ENCODE measurements around the gene COL5A3. TPM values are rescaled to one million over a fixed set of nuclear protein-coding genes. Genes with fewer than 3 reads are reported as not detected.

Gene COL5A3
- polyA plus RNA-seq, 2 of the 4 experiments (the other 2 are of a cell fraction), result 0.12 to 0.36 TPM

DNA sequence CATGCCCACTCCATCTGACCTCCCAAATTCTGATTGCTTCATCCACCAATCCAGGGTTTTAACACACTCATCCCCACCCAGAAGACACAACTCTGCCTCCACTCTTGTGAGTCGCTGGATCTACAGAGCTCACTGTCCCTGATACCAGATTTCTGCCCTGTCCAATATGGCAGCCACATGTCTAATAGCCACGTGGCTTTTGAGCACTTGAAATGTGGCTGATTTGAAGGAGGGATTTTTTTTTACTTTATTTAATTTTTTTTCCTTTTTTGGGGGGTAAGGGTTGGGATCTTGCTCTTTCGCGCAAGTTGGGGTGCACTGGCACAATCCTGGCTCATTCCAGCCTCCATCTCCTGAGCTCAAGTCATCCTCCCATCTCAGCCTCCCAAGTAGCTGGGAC lies 49.2 kb downstream of the COL5A3 start:
- H3K4me1 ChIP-seq, result no peaks in the 10 kb centered on the region
- ChIA-PET CTCF (interaction anchor here (1.2 to 1.6 kb wide), 3 partner anchors 8 to 66 kb away, joined by 4 read pairs; no protein-coding TSS in a partner anchor), POLR2A (no interaction called here)
- WGBS (ENCODE audit: missing lambda C conversion rate), result 45% methylated on average over 4 of the region's 4 CpGs
- ATAC-seq (no peak), DNase-seq (ENCODE audit: low read depth in 1 of 2, low spot score in 1 of 2) (no peak), FAIRE-seq (no peak)
- no peak for TF ChIP-seq HEYL (CRISPR knock-in tag; IDR thresholded peaks at IDR 0.05)
- TF ChIP-seq TP53 (CRISPR knock-in tag; IDR thresholded peaks at IDR 0.05), result no peak
- TF ChIP-seq CBX2 (IDR thresholded peaks at IDR 0.05; ENCODE audit: borderline replicate concordance, low read depth), result no peak
- TF ChIP-seq, protein P1, sequence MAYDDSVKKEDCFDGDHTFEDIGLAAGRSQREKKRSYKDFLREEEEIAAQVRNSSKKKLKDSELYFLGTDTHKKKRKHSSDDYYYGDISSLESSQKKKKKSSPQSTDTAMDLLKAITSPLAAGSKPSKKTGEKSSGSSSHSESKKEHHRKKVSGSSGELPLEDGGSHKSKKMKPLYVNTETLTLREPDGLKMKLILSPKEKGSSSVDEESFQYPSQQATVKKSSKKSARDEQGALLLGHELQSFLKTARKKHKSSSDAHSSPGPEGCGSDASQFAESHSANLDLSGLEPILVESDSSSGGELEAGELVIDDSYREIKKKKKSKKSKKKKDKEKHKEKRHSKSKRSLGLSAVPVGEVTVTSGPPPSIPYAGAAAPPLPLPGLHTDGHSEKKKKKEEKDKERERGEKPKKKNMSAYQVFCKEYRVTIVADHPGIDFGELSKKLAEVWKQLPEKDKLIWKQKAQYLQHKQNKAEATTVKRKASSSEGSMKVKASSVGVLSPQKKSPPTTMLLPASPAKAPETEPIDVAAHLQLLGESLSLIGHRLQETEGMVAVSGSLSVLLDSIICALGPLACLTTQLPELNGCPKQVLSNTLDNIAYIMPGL (CRISPR knock-in tag; IDR thresholded peaks at IDR 0.05; ENCODE audit: borderline replicate concordance), result no peak
- no peak for TF ChIP-seq ESRRA (IDR thresholded peaks at IDR 0.05; ENCODE audit: borderline replicate concordance, low read length)
- no peak for TF ChIP-seq RARB (CRISPR knock-in tag; IDR thresholded peaks at IDR 0.05)
- no peak overlapping the region for H3K4me3 ChIP-seq
- H3K27ac ChIP-seq, result no peak overlapping the region
- no peaks in the 10 kb centered on the region for H3K9me3 ChIP-seq
- H3K4me2 ChIP-seq, result no peak overlapping the region

DNA sequence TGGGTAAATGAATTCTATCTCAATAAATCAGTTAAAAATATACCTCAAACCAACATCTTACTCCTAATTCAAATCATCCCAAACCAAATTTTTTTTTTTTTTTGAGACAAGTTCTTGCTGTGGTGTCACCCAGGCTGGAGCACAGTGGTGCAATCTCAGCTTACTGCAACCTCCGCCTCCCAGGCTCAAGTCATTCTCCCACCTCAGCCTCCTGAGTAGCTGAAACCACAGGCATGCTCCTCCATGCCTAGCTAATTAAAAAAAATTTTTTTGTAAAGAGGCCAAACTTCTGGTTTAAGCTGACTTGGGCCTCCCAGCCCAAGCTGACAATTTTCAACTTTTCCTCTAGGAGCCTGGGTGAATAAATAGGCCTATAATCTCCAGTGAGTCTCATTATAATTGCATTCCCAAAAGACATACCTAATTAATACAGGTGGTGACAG lies 51.9 kb downstream of the COL5A3 start:
- no peak for TF ChIP-seq MAFK (IDR thresholded peaks at IDR 0.05; ENCODE audit: partially characterized antibody)
- TF ChIP-seq, protein P2, sequence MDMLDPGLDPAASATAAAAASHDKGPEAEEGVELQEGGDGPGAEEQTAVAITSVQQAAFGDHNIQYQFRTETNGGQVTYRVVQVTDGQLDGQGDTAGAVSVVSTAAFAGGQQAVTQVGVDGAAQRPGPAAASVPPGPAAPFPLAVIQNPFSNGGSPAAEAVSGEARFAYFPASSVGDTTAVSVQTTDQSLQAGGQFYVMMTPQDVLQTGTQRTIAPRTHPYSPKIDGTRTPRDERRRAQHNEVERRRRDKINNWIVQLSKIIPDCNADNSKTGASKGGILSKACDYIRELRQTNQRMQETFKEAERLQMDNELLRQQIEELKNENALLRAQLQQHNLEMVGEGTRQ (IDR thresholded peaks at IDR 0.05), result no peak
- TF ChIP-seq JUNB (IDR thresholded peaks at IDR 0.05), result no peak
- TF ChIP-seq, protein P3, sequence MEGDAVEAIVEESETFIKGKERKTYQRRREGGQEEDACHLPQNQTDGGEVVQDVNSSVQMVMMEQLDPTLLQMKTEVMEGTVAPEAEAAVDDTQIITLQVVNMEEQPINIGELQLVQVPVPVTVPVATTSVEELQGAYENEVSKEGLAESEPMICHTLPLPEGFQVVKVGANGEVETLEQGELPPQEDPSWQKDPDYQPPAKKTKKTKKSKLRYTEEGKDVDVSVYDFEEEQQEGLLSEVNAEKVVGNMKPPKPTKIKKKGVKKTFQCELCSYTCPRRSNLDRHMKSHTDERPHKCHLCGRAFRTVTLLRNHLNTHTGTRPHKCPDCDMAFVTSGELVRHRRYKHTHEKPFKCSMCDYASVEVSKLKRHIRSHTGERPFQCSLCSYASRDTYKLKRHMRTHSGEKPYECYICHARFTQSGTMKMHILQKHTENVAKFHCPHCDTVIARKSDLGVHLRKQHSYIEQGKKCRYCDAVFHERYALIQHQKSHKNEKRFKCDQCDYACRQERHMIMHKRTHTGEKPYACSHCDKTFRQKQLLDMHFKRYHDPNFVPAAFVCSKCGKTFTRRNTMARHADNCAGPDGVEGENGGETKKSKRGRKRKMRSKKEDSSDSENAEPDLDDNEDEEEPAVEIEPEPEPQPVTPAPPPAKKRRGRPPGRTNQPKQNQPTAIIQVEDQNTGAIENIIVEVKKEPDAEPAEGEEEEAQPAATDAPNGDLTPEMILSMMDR (IDR thresholded peaks at IDR 0.05), result no peak
- no peak for TF ChIP-seq RNF2 (IDR thresholded peaks at IDR 0.05; ENCODE audit: borderline replicate concordance, low read depth)
- TF ChIP-seq ZC3H11A (IDR thresholded peaks at IDR 0.05), result no peak
- TF ChIP-seq, protein P4, sequence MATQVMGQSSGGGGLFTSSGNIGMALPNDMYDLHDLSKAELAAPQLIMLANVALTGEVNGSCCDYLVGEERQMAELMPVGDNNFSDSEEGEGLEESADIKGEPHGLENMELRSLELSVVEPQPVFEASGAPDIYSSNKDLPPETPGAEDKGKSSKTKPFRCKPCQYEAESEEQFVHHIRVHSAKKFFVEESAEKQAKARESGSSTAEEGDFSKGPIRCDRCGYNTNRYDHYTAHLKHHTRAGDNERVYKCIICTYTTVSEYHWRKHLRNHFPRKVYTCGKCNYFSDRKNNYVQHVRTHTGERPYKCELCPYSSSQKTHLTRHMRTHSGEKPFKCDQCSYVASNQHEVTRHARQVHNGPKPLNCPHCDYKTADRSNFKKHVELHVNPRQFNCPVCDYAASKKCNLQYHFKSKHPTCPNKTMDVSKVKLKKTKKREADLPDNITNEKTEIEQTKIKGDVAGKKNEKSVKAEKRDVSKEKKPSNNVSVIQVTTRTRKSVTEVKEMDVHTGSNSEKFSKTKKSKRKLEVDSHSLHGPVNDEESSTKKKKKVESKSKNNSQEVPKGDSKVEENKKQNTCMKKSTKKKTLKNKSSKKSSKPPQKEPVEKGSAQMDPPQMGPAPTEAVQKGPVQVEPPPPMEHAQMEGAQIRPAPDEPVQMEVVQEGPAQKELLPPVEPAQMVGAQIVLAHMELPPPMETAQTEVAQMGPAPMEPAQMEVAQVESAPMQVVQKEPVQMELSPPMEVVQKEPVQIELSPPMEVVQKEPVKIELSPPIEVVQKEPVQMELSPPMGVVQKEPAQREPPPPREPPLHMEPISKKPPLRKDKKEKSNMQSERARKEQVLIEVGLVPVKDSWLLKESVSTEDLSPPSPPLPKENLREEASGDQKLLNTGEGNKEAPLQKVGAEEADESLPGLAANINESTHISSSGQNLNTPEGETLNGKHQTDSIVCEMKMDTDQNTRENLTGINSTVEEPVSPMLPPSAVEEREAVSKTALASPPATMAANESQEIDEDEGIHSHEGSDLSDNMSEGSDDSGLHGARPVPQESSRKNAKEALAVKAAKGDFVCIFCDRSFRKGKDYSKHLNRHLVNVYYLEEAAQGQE (IDR thresholded peaks at IDR 0.05), result no peak
- no peak for TF ChIP-seq FOSL2 (IDR thresholded peaks at IDR 0.05)
- TF ChIP-seq FOSL2 (CRISPR knock-in tag; IDR thresholded peaks at IDR 0.05), result no peak
- TF ChIP-seq, protein P5, sequence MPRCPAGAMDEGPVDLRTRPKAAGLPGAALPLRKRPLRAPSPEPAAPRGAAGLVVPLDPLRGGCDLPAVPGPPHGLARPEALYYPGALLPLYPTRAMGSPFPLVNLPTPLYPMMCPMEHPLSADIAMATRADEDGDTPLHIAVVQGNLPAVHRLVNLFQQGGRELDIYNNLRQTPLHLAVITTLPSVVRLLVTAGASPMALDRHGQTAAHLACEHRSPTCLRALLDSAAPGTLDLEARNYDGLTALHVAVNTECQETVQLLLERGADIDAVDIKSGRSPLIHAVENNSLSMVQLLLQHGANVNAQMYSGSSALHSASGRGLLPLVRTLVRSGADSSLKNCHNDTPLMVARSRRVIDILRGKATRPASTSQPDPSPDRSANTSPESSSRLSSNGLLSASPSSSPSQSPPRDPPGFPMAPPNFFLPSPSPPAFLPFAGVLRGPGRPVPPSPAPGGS (IDR thresholded peaks at IDR 0.05), result no peak
- TF ChIP-seq POLR2A (IDR thresholded peaks at IDR 0.05; ENCODE audit: low read length), result no peak
- TF ChIP-seq PHF8 (IDR thresholded peaks at IDR 0.05; ENCODE audit: borderline replicate concordance, low read depth), result no peak
- no peak for TF ChIP-seq RFX5 (IDR thresholded peaks at IDR 0.05)
- TF ChIP-seq ZFP36 (IDR thresholded peaks at IDR 0.05; ENCODE audit: borderline replicate concordance, partially characterized antibody), result no peak
- POLR2A ChIA-PET, result interaction anchor here (0.6 to 0.7 kb wide), 2 partner anchors 69 to 1510 kb away, joined by 3 read pairs; no protein-coding TSS in a partner anchor
- Histone ChIP-seq H3K4me1 (no peaks in the 10 kb centered on the region), H3K9me3 (no peaks in the 10 kb centered on the region), H3K27ac (no peak overlapping the region), H3K4me2 (no peak overlapping the region), H3K4me3 (no peak overlapping the region)
- WGBS (ENCODE audit: missing lambda C conversion rate), result 78% methylated on average over 1 of the region's 1 CpG
- ATAC-seq (no peak), FAIRE-seq (no peak), DNase-seq (ENCODE audit: low read depth in 1 of 2, low spot score in 1 of 2) (no peak)
- CTCF ChIA-PET, result interaction anchor here (0.7 to 1.9 kb wide), 4 partner anchors 42 to 670 kb away, joined by 3 to 9 read pairs (median 4); no protein-coding TSS in a partner anchor
